A549 (cell line): ENCODE results near the gene OR5V1. TPM values are rescaled to one million over a fixed set of nuclear protein-coding genes. Genes with fewer than 3 reads are reported as not detected.
"Not testable (repeated sequence)": the region's sequence is repeated elsewhere in the genome, so short reads cannot be mapped to it uniquely, and the experiment has no call there.

Source experiments
- ATAC-seq, 2 experiments: fragments of 200-7000 bp in 1 of 2; fragments of >200 bp in 1 of 2; cut with Nextera tagmentation in 1 of 2; cut with Tn5 transposase in 1 of 2; 3 replicates each; pipeline versions ENCODE4 v1.8.0 to v1.9.1; 2018 to 2020; ENCODE audit warnings: mild to moderate bottlenecking in 1 of 2, moderate library complexity in 1 of 2
- CTCF ChIA-PET: fragments of 300-600 bp; sonication (Branson Sonifier 250); formaldehyde crosslinking; extraction: SDS; loops from one replicate; lab custom pipeline; 2021; ENCODE audit warnings: antibody characterized with exemption, inconsistent platforms; lab: Yijun Ruan, JAX
- POLR2A ChIA-PET: fragments of 350-600 bp; formaldehyde crosslinking; extraction: SDS; loops from one replicate; lab custom pipeline; 2021; ENCODE audit warnings: antibody characterized with exemption, inconsistent platforms; lab: Yijun Ruan, JAX
- DNase-seq, 2 experiments: peaks; one replicate each; pipeline versions ENCODE4 v3.0.0 to v3.0.0-alpha.2; 2011 to 2016; ENCODE audit warnings: low read depth in 1 of 2, low spot score in 1 of 2
- FAIRE-seq: peaks from 2 replicates; lab custom pipeline; 2011; peaks lifted over from hg19 to GRCh38; lab: Jason Lieb, UNC
- H3K27ac ChIP-seq, 2 experiments: fragments of >200 bp; sonication (Bioruptor Twin); formaldehyde crosslinking; 3 replicates each; pipeline ENCODE4 v1.5.1; 2016 to 2017
- H3K4me1 ChIP-seq: fragments of >200 bp; sonication (Bioruptor Twin); formaldehyde crosslinking; 3 replicates; pipeline ENCODE4 v1.6.1; 2016
- H3K4me2 ChIP-seq: fragments of >200 bp; sonication (Bioruptor Twin); formaldehyde crosslinking; 3 replicates; pipeline ENCODE4 v1.6.1; 2016
- H3K4me3 ChIP-seq: fragments of >200 bp; sonication (Bioruptor Twin); formaldehyde crosslinking; 3 replicates; pipeline ENCODE4 v1.5.1; 2016
- H3K9me3 ChIP-seq: fragments of >200 bp; sonication (Bioruptor Twin); formaldehyde crosslinking; 3 replicates; pipeline ENCODE4 v1.6.1; 2016
- CBX8 ChIP-seq: fragments of 200-600 bp; sonication (generic); IDR thresholded peaks from 2 replicates; pipeline ENCODE4 v1.6.1; 2016
- EP300 ChIP-seq, 2 experiments: fragments of >200 bp; sonication (Bioruptor Twin); formaldehyde crosslinking; IDR thresholded peaks; 2 replicates in 1 of 2; 3 replicates in 1 of 2; pipeline ENCODE4 v1.6.1; 2016 to 2017
- ESRRA ChIP-seq: fragments of 150-350 bp; IDR thresholded peaks from 2 replicates; pipeline ENCODE4 v1.6.1; 2014; ENCODE audit warnings: mild to moderate bottlenecking, low read length, borderline replicate concordance
- HES2 ChIP-seq: fragments of >200 bp; sonication (Bioruptor Twin); formaldehyde crosslinking; IDR thresholded peaks from 2 replicates; pipeline ENCODE4 v1.6.1; 2016
- HOXA7 ChIP-seq: fragments of 250-450 bp; sonication (Bioruptor Pico); IDR thresholded peaks from 2 replicates; pipeline ENCODE4 v1.5.0; 2020; ENCODE audit warnings: mild to moderate bottlenecking, moderate library complexity
- HOXB13 ChIP-seq: fragments of 250-450 bp; sonication (Bioruptor Pico); IDR thresholded peaks from 2 replicates; pipeline ENCODE4 v1.5.0; 2020; ENCODE audit warnings: low read depth, mild to moderate bottlenecking, moderate library complexity
- JUNB ChIP-seq: fragments of >200 bp; sonication (Bioruptor Twin); formaldehyde crosslinking; IDR thresholded peaks from 2 replicates; pipeline ENCODE4 v1.6.1; 2016
- NPAS2 ChIP-seq: fragments of 250-450 bp; sonication (Bioruptor Pico); IDR thresholded peaks from 2 replicates; pipeline ENCODE4 v1.8.0; 2022; ENCODE audit warnings: mild to moderate bottlenecking, moderate library complexity, borderline replicate concordance
- NR3C1 ChIP-seq: fragments of >200 bp; sonication (Bioruptor Twin); formaldehyde crosslinking; IDR thresholded peaks from 3 replicates; pipeline ENCODE4 v1.6.1; 2017
- POLR2A ChIP-seq: IDR thresholded peaks from 2 replicates; pipeline ENCODE4 v1.6.1; 2012; ENCODE audit warnings: mild to moderate bottlenecking, low read length
- RCOR1 ChIP-seq: fragments of 150-350 bp; IDR thresholded peaks from 2 replicates; pipeline ENCODE4 v1.6.1; 2014; ENCODE audit warnings: antibody characterized with exemption, low read length, low read depth
- REST ChIP-seq: fragments of 200-600 bp; sonication (generic); IDR thresholded peaks from 2 replicates; pipeline ENCODE4 v1.6.1; 2016; ENCODE audit warnings: antibody characterized with exemption, mild to moderate bottlenecking, moderate library complexity
- TP53 ChIP-seq: fragments of 250-450 bp; sonication (Bioruptor Pico); IDR thresholded peaks from 2 replicates; pipeline ENCODE4 v1.5.0; 2021; ENCODE audit warnings: mild to moderate bottlenecking, moderate library complexity
- USF2 ChIP-seq: fragments of 450-650 bp; IDR thresholded peaks from 2 replicates; pipeline ENCODE4 v1.6.1; 2014; ENCODE audit warnings: antibody characterized with exemption
- ZFP36 ChIP-seq: fragments of 450-650 bp; IDR thresholded peaks from 2 replicates; pipeline ENCODE4 v1.6.1; 2014; ENCODE audit warnings: borderline replicate concordance; ENCODE audit not compliant: partially characterized antibody
- WGBS: methylation state at CpG from one replicate; pipeline ENCODE4 v1.1.6; 2017; ENCODE audit errors: missing lambda C conversion rate; 5-methylcytosine and 5-hydroxymethylcytosine counted together
- polyA plus RNA-seq, 4 experiments: library from polyadenylated mRNA; depleted of rRNA in 3 of 4; stranded (reverse); fragments of >200 nt; fragmentation: RNase III in 1 of 4; extraction: RNeasy Plus Mini Kit Qiagen cat#74134 plus additional on column Dnase treatment in 1 of 4; gene quantifications; 2 replicates in 3 of 4; 3 replicates in 1 of 4; pipeline ENCODE4 v1.2.3, GENCODE V29; 2011 to 2017
- TF ChIP-seq, protein P1 (sequence below): IDR thresholded peaks from 2 replicates; pipeline ENCODE4 v1.6.1; 2012
- TF ChIP-seq, protein P2 (sequence below): fragments of >200 bp; sonication (Bioruptor Twin); formaldehyde crosslinking; IDR thresholded peaks from 3 replicates; pipeline ENCODE4 v1.6.1; 2016

Gene OR5V1
- polyA plus RNA-seq, 2 of the 4 experiments (the other 2 are of a cell fraction), result not detected

- H3K4me3 ChIP-seq, result no peak overlapping the region
- ATAC-seq (no peak), DNase-seq (no peak), FAIRE-seq (no peak)
- 1% methylated on average over 4 of the region's 4 CpGs for WGBS
- H3K4me1 ChIP-seq, result no peaks in the 10 kb centered on the region
- POLR2A ChIA-PET, result no interaction called here
- CTCF ChIA-PET, result no interaction called here
- H3K9me3 ChIP-seq, result no peaks in the 10 kb centered on the region
- H3K4me2 ChIP-seq, result no peak overlapping the region
- TF ChIP-seq HOXB13 (CRISPR knock-in tag), result no peak
- TF ChIP-seq NR3C1, result no peak
- TF ChIP-seq HOXA7 (CRISPR knock-in tag), result no peak
- H3K27ac ChIP-seq, result no peak overlapping the region
Measured at GRCh38 chr6:29325777-29326176, 42.9 kb downstream of the OR5V1 start.

- CTCF ChIA-PET, POLR2A ChIA-PET, FAIRE-seq, H3K4me2 ChIP-seq, H3K27ac ChIP-seq, H3K9me3 ChIP-seq, H3K4me1 ChIP-seq, DNase-seq, ATAC-seq, H3K4me3 ChIP-seq: not testable (repeated sequence)
Measured at GRCh38 chr6:29323332-29323731, 45.3 kb downstream of the OR5V1 start.

DNA sequence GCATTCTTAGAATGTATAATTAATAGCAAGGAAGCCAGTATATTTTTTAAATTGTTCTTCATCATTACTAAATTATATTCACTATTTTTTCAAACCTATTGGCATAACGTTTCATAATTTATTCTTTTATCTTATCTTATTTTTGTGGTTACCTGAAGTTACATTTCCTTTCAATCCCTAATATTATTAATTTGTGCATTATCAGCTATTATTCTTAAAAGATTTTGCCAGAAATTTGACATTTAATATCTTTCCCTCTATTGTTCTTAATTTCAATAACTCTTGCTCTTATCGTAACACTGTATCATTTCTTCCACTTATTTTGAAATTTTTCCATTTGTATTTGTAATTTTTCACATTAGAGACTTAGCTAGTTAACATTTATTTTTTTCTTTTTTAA, 48.7 kb downstream of the OR5V1 start:
- Histone ChIP-seq H3K4me2 (no peak overlapping the region), H3K9me3 (no peaks in the 10 kb centered on the region), H3K27ac (no peak overlapping the region), H3K4me1 (no peaks in the 10 kb centered on the region), H3K4me3 (no peak overlapping the region)
- no peak for TF ChIP-seq CBX8
- TF ChIP-seq, protein P1, sequence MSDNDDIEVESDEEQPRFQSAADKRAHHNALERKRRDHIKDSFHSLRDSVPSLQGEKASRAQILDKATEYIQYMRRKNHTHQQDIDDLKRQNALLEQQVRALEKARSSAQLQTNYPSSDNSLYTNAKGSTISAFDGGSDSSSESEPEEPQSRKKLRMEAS, result no peak
- no peak for TF ChIP-seq HES2
- TF ChIP-seq USF2, result no peak
- TF ChIP-seq RCOR1, result no peak
- TF ChIP-seq NPAS2 (CRISPR knock-in tag), result no peak
- no peak for TF ChIP-seq TP53 (CRISPR knock-in tag)
- TF ChIP-seq, protein P2, sequence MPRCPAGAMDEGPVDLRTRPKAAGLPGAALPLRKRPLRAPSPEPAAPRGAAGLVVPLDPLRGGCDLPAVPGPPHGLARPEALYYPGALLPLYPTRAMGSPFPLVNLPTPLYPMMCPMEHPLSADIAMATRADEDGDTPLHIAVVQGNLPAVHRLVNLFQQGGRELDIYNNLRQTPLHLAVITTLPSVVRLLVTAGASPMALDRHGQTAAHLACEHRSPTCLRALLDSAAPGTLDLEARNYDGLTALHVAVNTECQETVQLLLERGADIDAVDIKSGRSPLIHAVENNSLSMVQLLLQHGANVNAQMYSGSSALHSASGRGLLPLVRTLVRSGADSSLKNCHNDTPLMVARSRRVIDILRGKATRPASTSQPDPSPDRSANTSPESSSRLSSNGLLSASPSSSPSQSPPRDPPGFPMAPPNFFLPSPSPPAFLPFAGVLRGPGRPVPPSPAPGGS, result no peak
- TF ChIP-seq REST, result no peak
- TF ChIP-seq JUNB, result no peak
- TF ChIP-seq POLR2A, result no peak
- no peak for TF ChIP-seq ESRRA
- no peak for TF ChIP-seq EP300 (IDR thresholded peaks at IDR 0.05)
- TF ChIP-seq ZFP36, result no peak
- DNase-seq (no peak), ATAC-seq (no peak), FAIRE-seq (no peak)
- ChIA-PET CTCF (no interaction called here), POLR2A (no interaction called here)
- 16% methylated on average over 2 of the region's 2 CpGs for WGBS

Other genes starting within 250 kb of the OR5V1 start
- not detected in 2 replicates for gene OR2J2, start 198.0 kb downstream of the OR5V1 start, polyA plus RNA-seq (2011; rRNA removed)
- gene OR2J2, start 198.0 kb downstream of the OR5V1 start, polyA plus RNA-seq (2017; fragmentation: RNase III; extraction: RNeasy Plus Mini Kit Qiagen cat#74134 plus additional on column Dnase treatment), result not detected in 3 replicates
- not detected in 2 replicates for gene OR14J1, start 67.2 kb downstream of the OR5V1 start, polyA plus RNA-seq (2011; rRNA removed)
- gene OR14J1, start 67.2 kb downstream of the OR5V1 start, polyA plus RNA-seq (2017; fragmentation: RNase III; extraction: RNeasy Plus Mini Kit Qiagen cat#74134 plus additional on column Dnase treatment), result not detected in 3 replicates
- not detected in 2 replicates for gene OR12D3, start 6.4 kb upstream of the OR5V1 start, polyA plus RNA-seq (2011; rRNA removed)
- not detected in 3 replicates for gene OR12D3, start 6.4 kb upstream of the OR5V1 start, polyA plus RNA-seq (2017; fragmentation: RNase III; extraction: RNeasy Plus Mini Kit Qiagen cat#74134 plus additional on column Dnase treatment)
- gene OR12D2, start 26.8 kb upstream of the OR5V1 start, polyA plus RNA-seq (2011; rRNA removed), result not detected in 2 replicates
- gene OR12D2, start 26.8 kb upstream of the OR5V1 start, polyA plus RNA-seq (2017; fragmentation: RNase III; extraction: RNeasy Plus Mini Kit Qiagen cat#74134 plus additional on column Dnase treatment), result not detected in 3 replicates
- not detected in 2 replicates for gene OR12D1, start 46.1 kb upstream of the OR5V1 start, polyA plus RNA-seq (2011; rRNA removed)
- not detected in 3 replicates for gene OR12D1, start 46.1 kb upstream of the OR5V1 start, polyA plus RNA-seq (2017; fragmentation: RNase III; extraction: RNeasy Plus Mini Kit Qiagen cat#74134 plus additional on column Dnase treatment)
- not detected in 2 replicates for gene OR10C1, start 70.4 kb upstream of the OR5V1 start, polyA plus RNA-seq (2011; rRNA removed)
- gene OR10C1, start 70.4 kb upstream of the OR5V1 start, polyA plus RNA-seq (2017; fragmentation: RNase III; extraction: RNeasy Plus Mini Kit Qiagen cat#74134 plus additional on column Dnase treatment), result not detected in 3 replicates
- not detected in 2 replicates for gene OR11A1, start 88.2 kb upstream of the OR5V1 start, polyA plus RNA-seq (2011; rRNA removed)
- gene OR11A1, start 88.2 kb upstream of the OR5V1 start, polyA plus RNA-seq (2017; fragmentation: RNase III; extraction: RNeasy Plus Mini Kit Qiagen cat#74134 plus additional on column Dnase treatment), result not detected in 3 replicates
- not detected in 2 replicates for gene OR2H1, start 88.3 kb upstream of the OR5V1 start, polyA plus RNA-seq (2011; rRNA removed)
- not detected in 3 replicates for gene OR2H1, start 88.3 kb upstream of the OR5V1 start, polyA plus RNA-seq (2017; fragmentation: RNase III; extraction: RNeasy Plus Mini Kit Qiagen cat#74134 plus additional on column Dnase treatment)
- gene MAS1L, start 119.1 kb upstream of the OR5V1 start, polyA plus RNA-seq (2011; rRNA removed), result not detected in 2 replicates
- not detected in 3 replicates for gene MAS1L, start 119.1 kb upstream of the OR5V1 start, polyA plus RNA-seq (2017; fragmentation: RNase III; extraction: RNeasy Plus Mini Kit Qiagen cat#74134 plus additional on column Dnase treatment)
- gene UBD, start 190.9 kb upstream of the OR5V1 start, polyA plus RNA-seq (2011; rRNA removed), result 0.19 and 0.30 TPM in 2 replicates
- gene UBD, start 190.9 kb upstream of the OR5V1 start, polyA plus RNA-seq (2017; fragmentation: RNase III; extraction: RNeasy Plus Mini Kit Qiagen cat#74134 plus additional on column Dnase treatment), result 0.41 to 1.2 TPM (median 0.69 TPM) in 3 replicates
- gene OR2H2, start 216.3 kb upstream of the OR5V1 start, polyA plus RNA-seq (2011; rRNA removed), result not detected in 2 replicates
- gene OR2H2, start 216.3 kb upstream of the OR5V1 start, polyA plus RNA-seq (2017; fragmentation: RNase III; extraction: RNeasy Plus Mini Kit Qiagen cat#74134 plus additional on column Dnase treatment), result not detected in 3 replicates